Renal pelvis (tissue), 12 donors: ENCODE data around the gene PFDN6. TPM values are rescaled to one million over a fixed set of nuclear protein-coding genes. Genes with fewer than 3 reads are reported as not detected.
A peak's percentile ranks its signal among the peaks of the same experiment; 100 is the strongest.
"Not testable (repeated sequence)": the region's sequence is repeated elsewhere in the genome, so short reads cannot be mapped to it uniquely, and the experiment has no call there.

Source experiments
- DNase-seq: peaks from one replicate; pipeline ENCODE4 v3.0.0-alpha.2; 2013
- long read RNA-seq, 16 experiments: transcript quantifications; one replicate each; lab custom pipeline, GENCODE V29; 2026
- polyA plus RNA-seq, 3 donors: library from polyadenylated mRNA; unstranded; fragments of 120-200 nt; gene quantifications; one replicate each; pipeline ENCODE4 v1.2.1, GENCODE V29; 2013; ENCODE audit not compliant: insufficient read length in 3 of 3

Gene PFDN6
- polyA plus RNA-seq = 10 to 100 TPM; 74.9 to 83.0 (median 75.8) TPM
- long read RNA-seq, donor 1, transcript PFDN6-201 (4 exons, 740 nt) = major isoform, 6 of 114 reads
- long read RNA-seq, donor 1, partial matches to known transcripts = 105 of 114 reads
- long read RNA-seq, donor 1, other reads (novel, unspliced or antisense) = 0 of 114 reads
- long read RNA-seq, donor 2, partial matches to known transcripts = 59 of 98 reads
- long read RNA-seq, donor 2, other reads (novel, unspliced or antisense) = 33 of 98 reads
- long read RNA-seq, donor 3, partial matches to known transcripts = 5 of 12 reads
- long read RNA-seq, donor 3, other reads (novel, unspliced or antisense) = 0 of 12 reads
- long read RNA-seq, donor 4, transcript PFDN6-201 (4 exons, 740 nt) = major isoform, 5 of 19 reads
- long read RNA-seq, donor 4, partial matches to known transcripts = 11 of 19 reads
- long read RNA-seq, donor 4, other reads (novel, unspliced or antisense) = 0 of 19 reads
- long read RNA-seq, donor 5, partial matches to known transcripts = 9 of 15 reads
- long read RNA-seq, donor 5, other reads (novel, unspliced or antisense) = 0 of 15 reads
- long read RNA-seq, donor 6, transcript PFDN6-201 (4 exons, 740 nt) = major isoform, 6 of 30 reads
- long read RNA-seq, donor 6, partial matches to known transcripts = 19 of 30 reads
- long read RNA-seq, donor 6, other reads (novel, unspliced or antisense) = 0 of 30 reads
- long read RNA-seq, donor 7, transcript PFDN6-201 (4 exons, 740 nt) = major isoform, 11 of 30 reads
- long read RNA-seq, donor 7, transcript PFDN6-204 (5 exons, 884 nt) = minor isoform, 6 of 30 reads
- long read RNA-seq, donor 7, partial matches to known transcripts = 10 of 30 reads
- long read RNA-seq, donor 7, other reads (novel, unspliced or antisense) = 0 of 30 reads
- long read RNA-seq, donor 8, partial matches to known transcripts = 6 of 11 reads
- long read RNA-seq, donor 8, other reads (novel, unspliced or antisense) = 0 of 11 reads
- long read RNA-seq, donor 9, partial matches to known transcripts = 34 of 52 reads
- long read RNA-seq, donor 9, other reads (novel, unspliced or antisense) = 9 of 52 reads
- long read RNA-seq, donor 10, transcript PFDN6-204 (5 exons, 884 nt) = major isoform, 7 of 20 reads
- long read RNA-seq, donor 10, partial matches to known transcripts = 8 of 20 reads
- long read RNA-seq, donor 10, other reads (novel, unspliced or antisense) = 0 of 20 reads
- long read RNA-seq, donor 11, partial matches to known transcripts = 7 of 12 reads
- long read RNA-seq, donor 11, other reads (novel, unspliced or antisense) = 0 of 12 reads
- long read RNA-seq, donor 12, transcript PFDN6-201 (4 exons, 740 nt) = major isoform, 9 of 187 reads
- long read RNA-seq, donor 12, transcript PFDN6-204 (5 exons, 884 nt) = minor isoform, 7 of 187 reads
- long read RNA-seq, donor 12, partial matches to known transcripts = 126 of 187 reads
- long read RNA-seq, donor 12, other reads (novel, unspliced or antisense) = 39 of 187 reads
- long read RNA-seq, donor 13, transcript PFDN6-201 (4 exons, 740 nt) = major isoform, 9 of 39 reads
- long read RNA-seq, donor 13, transcript PFDN6-204 (5 exons, 884 nt) = minor isoform, 5 of 39 reads
- long read RNA-seq, donor 13, partial matches to known transcripts = 24 of 39 reads
- long read RNA-seq, donor 13, other reads (novel, unspliced or antisense) = 0 of 39 reads
- long read RNA-seq, donor 14, transcript PFDN6-202 (5 exons, 598 nt) = minor isoform, 5 of 129 reads
- long read RNA-seq, donor 14, transcript PFDN6-204 (5 exons, 884 nt) = minor isoform, 5 of 129 reads
- long read RNA-seq, donor 14, transcript PFDN6-201 (4 exons, 740 nt) = major isoform, 12 of 129 reads
- long read RNA-seq, donor 14, partial matches to known transcripts = 102 of 129 reads
- long read RNA-seq, donor 14, other reads (novel, unspliced or antisense) = 5 of 129 reads
- long read RNA-seq, donor 15, partial matches to known transcripts = 61 of 86 reads
- long read RNA-seq, donor 15, other reads (novel, unspliced or antisense) = 16 of 86 reads
- long read RNA-seq, donor 16, transcript PFDN6-201 (4 exons, 740 nt) = minor isoform, 5 of 26 reads
- long read RNA-seq, donor 16, transcript PFDN6-204 (5 exons, 884 nt) = major isoform, 8 of 26 reads
- long read RNA-seq, donor 16, partial matches to known transcripts = 10 of 26 reads
- long read RNA-seq, donor 16, other reads (novel, unspliced or antisense) = 0 of 26 reads

GRCh38 chr6:33288921-33289783 lies at the start of gene PFDN6, which contains the start of gene WDR46:
Gene PFDN6, plus strand, starts transcription at chr6:33289601. Its CDS starts 256 bp downstream, at chr6:33289857.
Gene WDR46, minus strand, starts transcription at chr6:33289239. Its CDS starts 69 bp downstream, at chr6:33289170.
- DNase-seq = peak; percentile 94

GRCh38 chr6:33241968-33242367 lies 47.4 kb upstream of the PFDN6 start:
- no peak for DNase-seq

GRCh38 chr6:33243476-33243875 lies 45.9 kb upstream of the PFDN6 start:
- DNase-seq = no peak

GRCh38 chr6:33247977-33248642 lies 41.3 kb upstream of the PFDN6 start:
- DNase-seq = peak; percentile 88

- no peak for DNase-seq
These were observed 40.8 kb upstream of the PFDN6 start for GRCh38 chr6:33248643-33248931.

GRCh38 chr6:33248932-33249731 lies 40.3 kb upstream of the PFDN6 start:
- peak; percentile 97 for DNase-seq

GRCh38 chr6:33249732-33250630 lies 39.4 kb upstream of the PFDN6 start:
- no peak for DNase-seq

- DNase-seq = no peak
These were observed 38.7 kb upstream of the PFDN6 start for GRCh38 chr6:33250731-33251130.

GRCh38 chr6:33251395-33252012 lies 37.9 kb upstream of the PFDN6 start:
- DNase-seq = no peak

GRCh38 chr6:33252759-33253158 lies 36.6 kb upstream of the PFDN6 start:
- no peak for DNase-seq

- DNase-seq = no peak
These were observed 34.8 kb upstream of the PFDN6 start for GRCh38 chr6:33254591-33254990.

- DNase-seq = no peak
These were observed 30.4 kb upstream of the PFDN6 start for GRCh38 chr6:33259032-33259431.

GRCh38 chr6:33262490-33262889 lies 26.9 kb upstream of the PFDN6 start:
- DNase-seq = not testable (repeated sequence)

- DNase-seq = no peak
These were observed 25.4 kb upstream of the PFDN6 start for GRCh38 chr6:33264015-33264414.

- no peak for DNase-seq
These were observed 18.3 kb upstream of the PFDN6 start for GRCh38 chr6:33271117-33271467.
